AML-193 (cell line): ENCODE data around the gene RBMX.
"Not testable (repeated sequence)": the region's sequence is repeated elsewhere in the genome, so short reads cannot be mapped to it uniquely, and the experiment has no call there.

ENCODE experiments used
- DNase-seq, 2 experiments: peaks; one replicate each; lab custom pipeline; 2025; lab: John Stamatoyannopoulos, UW

RBMX gene

DNA sequence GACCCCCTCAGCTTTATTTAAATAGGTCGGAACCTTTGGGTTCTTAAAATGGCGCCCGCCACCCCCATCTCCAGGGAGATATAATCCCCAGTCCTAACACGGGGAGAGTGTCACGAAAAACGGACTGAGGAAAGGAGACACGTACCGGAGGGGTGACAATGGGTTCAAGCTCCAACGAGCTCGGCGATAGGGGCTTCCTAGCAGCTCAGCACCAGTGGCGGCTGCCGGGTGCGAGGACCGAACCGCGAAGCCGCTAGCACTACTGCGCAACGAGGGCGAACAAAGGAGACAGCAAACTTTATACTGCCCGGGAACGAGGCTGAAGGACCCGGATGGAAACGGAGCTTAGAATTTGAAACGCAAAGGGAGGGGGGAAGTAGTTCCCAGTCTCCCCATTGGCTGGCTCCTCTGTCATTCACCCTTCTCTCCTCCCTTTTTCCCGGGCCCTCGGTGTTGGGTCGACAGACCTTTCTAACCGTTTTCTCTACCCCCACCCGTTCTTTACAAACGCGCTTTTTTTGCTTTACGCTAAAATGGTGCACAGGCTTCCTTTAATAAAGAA, at the start of gene RBMX:
TSS of gene RBMX (minus strand) at position 274 of the 562 bp plus-strand sequence. CDS start 1,298 bp downstream, outside the sequence.
- peak; percentile 79 to 82 for DNase-seq

- DNase-seq: not testable (repeated sequence)
Measured at GRCh38 chrX:136921438-136921837, 40.9 kb upstream of the RBMX start.

DNA sequence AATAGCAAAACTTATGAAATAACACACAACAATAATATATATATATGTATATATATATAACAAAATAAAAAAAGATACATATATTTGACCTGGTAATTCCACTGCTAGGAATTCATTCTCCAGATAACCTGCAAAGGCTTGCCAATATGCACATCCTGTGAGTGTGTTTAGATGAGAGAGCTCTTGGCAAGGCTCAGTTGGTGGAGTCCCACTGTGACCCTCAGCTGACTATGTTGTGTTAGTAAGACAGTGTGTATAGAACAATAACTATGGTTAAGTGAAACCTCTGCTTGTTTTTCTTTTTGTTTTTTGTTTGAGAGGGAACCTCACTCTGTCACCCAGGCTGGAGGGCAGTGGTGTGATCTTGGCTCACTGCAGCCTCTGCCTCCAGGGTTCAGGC, 39.5 kb upstream of the RBMX start:
- DNase-seq: no peak

GRCh38 chrX:136916827-136917226, 36.3 kb upstream of the RBMX start:
- DNase-seq: no peak

DNA sequence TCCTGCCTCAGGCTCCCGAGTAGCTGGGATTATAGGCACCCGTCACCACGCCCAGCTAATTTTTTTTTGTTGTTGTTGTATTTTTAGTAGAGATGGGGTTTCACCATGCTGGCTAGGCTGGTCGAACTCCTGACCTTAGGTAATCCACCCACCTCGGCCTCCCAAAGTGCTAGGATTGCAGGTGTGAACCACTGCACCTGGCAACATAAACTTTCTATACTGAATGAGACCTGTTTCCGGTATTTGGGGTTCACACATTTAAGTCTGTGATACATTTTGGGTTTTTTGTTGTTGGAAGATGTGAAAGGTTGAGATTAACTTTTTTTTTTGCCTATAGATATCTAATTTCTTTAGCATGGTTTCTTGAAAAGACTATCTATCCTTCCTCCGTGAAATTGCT, 31.1 kb upstream of the RBMX start:
- DNase-seq: not testable (repeated sequence)

- DNase-seq: no peak
Measured at GRCh38 chrX:136911253-136911652, 30.7 kb upstream of the RBMX start.

- DNase-seq: no peak
Measured at GRCh38 chrX:136910565-136911035, 30.1 kb upstream of the RBMX start.

GRCh38 chrX:136909706-136910564, 29.4 kb upstream of the RBMX start:
- DNase-seq: peak; percentile 75 to 98

DNA sequence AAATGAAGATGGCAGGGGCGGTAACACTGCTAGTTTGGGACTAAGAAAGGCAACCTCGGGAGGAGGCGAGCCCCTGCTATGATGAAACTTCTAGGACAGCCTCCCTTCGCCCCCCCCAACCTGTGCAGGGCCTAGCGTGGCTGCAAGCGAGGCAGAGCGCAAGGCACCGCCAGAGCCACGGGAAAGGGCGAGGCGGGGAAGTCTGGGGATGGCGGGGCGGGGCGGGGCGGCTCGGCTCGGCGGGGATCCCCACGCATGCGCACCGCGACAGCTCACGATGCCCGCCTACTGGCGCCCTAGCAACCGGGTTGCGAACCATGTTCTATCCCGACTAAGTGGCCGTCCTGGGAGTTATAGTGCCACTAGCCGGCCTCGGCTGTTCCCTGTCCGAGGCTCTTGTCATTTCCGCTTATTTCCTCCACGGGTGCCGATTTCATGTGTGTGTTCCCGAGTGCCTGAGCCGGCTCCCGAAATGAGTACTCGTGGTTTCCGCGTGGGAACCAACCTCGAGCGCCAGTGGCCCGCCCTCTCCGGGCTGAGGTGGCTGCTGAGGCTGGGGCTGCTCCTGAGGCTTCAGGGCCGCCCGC, 28.7 kb upstream of the RBMX start:
- DNase-seq: peak; percentile 62 to 63

DNA sequence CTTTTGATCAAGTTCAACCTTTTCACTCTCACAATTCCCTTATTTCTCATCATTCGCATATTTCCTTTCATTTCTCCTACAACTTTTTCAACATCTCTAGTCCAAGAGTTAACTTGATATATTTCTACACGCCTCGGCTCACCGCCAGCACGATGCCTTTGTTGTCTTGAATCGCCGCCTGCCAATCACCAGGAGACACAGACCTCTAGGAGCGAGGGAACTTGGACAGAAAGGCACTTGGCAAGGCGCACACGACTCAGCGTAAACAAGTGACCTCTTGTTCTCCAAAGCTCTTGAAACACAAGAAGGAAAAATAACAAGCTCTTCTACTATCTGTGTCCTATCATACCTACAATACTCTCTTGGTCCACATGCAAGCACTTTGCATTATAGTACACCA, 27.1 kb upstream of the RBMX start:
- DNase-seq: no peak

- no peak for DNase-seq
Measured at GRCh38 chrX:136906921-136907510, 26.5 kb upstream of the RBMX start.

- not testable (repeated sequence) for DNase-seq
Measured at GRCh38 chrX:136904067-136904466, 23.5 kb upstream of the RBMX start.

GRCh38 chrX:136900071-136900470, 19.5 kb upstream of the RBMX start:
- not testable (repeated sequence) for DNase-seq

DNA sequence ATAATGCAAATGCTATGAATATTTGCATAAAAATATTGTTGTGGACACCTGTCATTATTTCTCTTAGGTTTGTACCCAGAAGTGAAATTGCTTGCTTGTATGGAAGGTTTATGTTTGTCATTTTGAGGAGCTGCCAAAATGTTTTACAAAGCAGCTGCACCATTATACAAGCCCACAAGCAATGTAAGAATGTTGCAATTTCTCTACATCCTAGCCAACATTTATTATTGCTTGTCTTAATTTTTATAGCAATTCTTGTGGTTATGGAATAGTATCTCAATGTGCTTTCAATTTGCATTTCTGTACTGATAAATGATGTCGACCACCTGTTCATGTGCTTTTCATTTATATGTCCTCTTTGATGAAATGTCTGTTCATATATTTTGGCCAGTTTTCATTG, 18.7 kb upstream of the RBMX start:
- no peak for DNase-seq

- DNase-seq: not testable (repeated sequence)
Measured at GRCh38 chrX:136898752-136899151, 18.2 kb upstream of the RBMX start.

DNA sequence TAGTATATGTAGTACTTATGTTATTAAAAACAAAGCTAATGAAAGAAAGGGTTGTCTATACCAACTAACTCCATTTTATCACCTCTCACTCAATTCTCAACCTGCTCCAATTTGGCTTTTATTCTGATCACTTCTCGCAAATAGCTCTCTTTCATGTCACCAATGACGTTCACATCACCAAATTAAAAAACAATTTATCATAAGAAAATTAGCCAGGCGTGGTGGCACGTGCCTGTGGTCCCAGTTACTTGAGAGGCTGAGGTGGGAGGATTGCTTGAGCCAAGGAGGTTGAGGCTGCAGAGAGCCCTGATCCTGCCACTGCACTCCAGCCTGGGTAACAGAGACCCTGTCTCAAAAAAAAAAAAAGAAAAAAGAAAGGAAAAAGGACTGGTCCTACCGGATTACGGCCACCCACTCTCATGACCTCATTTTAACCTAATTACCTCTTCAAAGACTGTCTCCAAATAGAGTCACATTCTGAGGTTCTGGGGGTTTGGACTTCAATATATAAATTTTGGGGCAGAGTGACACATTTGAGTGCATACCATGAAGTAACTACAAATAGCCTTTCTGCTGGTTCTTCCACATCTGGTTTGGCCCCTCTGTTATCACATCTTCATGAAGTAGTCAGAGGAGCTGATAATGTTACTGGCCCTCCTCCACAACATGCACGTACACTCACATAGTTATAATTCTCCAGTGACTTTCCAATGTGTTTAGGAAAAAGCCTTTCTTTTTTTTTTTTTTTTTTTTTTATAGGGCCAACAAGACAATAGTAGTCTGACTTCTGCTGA, 15.8 kb upstream of the RBMX start:
- DNase-seq: no peak

GRCh38 chrX:136892412-136892811, 11.9 kb upstream of the RBMX start:
- no peak for DNase-seq

DNA sequence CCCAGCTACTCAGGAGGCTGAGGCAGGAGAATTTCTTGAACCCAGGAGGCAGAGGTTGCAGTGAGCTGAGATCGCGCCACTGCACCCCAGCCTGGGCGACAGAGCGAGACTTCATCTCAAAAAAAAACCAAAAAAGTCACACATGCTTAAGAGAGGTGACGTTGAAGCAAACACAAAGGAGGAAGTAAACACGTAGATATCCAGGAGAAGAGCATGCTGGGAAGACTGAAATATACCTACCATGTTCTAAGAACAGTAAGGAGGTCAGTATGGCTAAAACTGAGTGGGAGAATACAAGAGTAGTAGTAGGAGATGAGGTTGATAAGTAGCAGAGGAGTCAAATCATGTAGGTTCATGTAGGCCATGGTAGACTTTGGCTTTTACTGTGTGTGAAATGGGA, 10.1 kb upstream of the RBMX start:
- not testable (repeated sequence) for DNase-seq

DNA sequence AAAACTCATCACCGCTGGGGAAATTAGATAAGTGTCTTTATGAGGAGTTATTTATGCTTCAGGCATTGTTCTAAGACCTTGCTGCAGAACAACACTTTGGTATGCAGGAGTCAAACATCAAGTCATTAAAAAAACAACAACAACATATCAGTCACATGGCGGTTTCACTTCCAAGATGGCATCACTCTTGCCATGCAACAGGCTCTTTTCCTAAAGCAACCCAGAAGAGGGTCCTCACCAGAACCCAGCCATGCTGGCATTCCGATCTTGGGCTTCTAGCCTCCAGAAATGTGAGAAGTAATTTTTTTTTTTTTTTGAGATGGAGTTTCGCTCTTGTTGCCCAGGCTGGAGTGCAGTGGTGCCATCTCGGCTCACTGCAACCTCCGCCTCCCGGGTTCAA, 8.7 kb upstream of the RBMX start:
- no peak for DNase-seq

DNA sequence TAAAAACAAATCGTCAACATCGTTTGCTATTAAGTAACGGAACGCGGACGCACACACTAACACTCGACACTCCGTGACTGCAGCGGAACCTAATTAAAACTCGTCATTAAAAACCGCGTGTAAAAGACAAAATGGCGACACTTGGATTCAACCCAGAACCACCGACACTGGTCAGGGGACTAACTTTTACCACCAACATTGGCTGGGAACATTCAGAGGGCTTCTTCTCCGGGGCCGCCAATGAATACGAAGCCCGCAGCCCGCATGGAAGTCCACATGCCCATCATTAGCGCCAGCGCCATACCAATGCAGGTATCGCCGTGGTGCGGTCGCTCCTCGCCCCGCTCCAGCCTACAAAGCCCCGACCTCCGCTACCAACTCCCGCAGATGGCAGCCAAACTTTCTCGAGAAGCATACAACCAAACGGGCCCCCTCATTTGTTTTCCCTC, 498 bp downstream of the RBMX start:
- no peak for DNase-seq

DNA sequence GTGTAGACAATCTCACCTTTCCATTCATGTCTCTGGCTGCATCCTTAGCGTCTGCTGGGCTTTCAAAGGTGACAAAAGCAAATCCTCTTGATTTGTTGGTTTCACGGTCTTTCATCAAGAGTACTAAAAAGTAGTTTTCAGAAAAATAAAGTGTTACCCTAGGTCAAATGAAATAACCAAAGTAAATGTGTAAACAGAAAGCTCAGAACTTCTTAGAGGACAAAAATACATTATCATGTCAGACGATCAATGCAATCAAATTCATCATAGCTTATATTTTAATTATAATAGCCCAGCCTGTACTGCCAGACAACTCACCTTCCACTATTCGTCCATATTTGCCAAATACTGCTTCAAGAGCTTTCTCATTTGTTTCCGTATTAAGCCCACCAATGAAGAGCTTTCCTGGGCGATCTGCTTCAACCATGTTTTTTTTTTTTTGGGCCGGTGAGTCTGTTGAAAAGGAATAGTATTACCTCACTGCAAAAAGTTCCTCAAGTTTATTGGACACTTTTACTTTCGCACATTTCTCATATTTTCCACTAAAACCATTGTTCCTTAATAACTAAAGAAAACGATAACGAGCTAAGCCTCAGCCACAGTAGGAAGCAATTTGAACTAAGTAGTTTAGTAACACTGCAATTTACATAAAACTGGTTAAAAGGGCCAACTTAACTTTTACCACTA, 1.4 kb downstream of the RBMX start:
- DNase-seq: no peak
